ENCODE data around the gene F10. TPM values are rescaled to one million over a fixed set of nuclear protein-coding genes. Genes with fewer than 3 reads are reported as not detected.
"Not testable (repeated sequence)": the region's sequence is repeated elsewhere in the genome, so short reads cannot be mapped to it uniquely, and the experiment has no call there.

F10 gene
- total and polyA plus RNA-seq, 4 donors: 85.3 to 199 (median 117) TPM

DNA sequence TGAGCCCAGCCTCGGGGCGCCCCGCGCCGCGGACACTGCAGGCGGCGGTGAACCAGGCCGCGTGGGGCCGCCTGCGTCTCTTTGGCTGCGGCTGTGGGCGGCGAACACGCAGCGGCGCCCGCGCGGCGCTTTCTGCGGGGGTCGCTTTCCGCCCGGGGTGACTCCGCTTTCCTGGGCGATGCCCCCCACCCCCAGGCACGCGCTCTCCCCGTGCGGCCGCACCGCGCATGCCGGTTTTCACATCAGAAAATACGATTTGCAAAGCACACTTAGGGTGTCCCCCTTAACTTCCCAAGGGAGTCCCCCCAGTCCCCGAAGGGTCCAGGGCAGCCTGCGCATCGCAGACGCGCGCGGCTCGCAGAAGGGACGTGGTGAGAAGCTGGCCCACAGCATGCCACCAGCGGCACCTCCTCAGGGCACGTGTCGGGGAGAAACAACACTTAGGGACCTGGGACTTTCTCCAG, 11.7 kb upstream of the F10 start:
- TF ChIP-seq JUND (IDR thresholded peaks at IDR 0.05) (no peak), MAX (IDR thresholded peaks at IDR 0.05) (no peak), ATF3 (IDR thresholded peaks at IDR 0.05) (no peak), HNF4G (IDR thresholded peaks at IDR 0.05) (no peak), FOXA1 (IDR thresholded peaks at IDR 0.05) (no peak)
- 67% methylated on average over 49 of the region's 49 CpGs for WGBS
- DNase-seq (ENCODE audit: low spot score): no peak

GRCh38 chr13:113111821-113112220, 10.8 kb upstream of the F10 start:
- H3K36me3 ChIP-seq (ENCODE audit: control insufficient read depth in 4 of 4, insufficient read depth in 3 of 4, low read depth in 1 of 4, low read length in 3 of 4); H3K9me3 ChIP-seq (ENCODE audit: control insufficient read depth in 4 of 4, low read length in 3 of 4); H3K4me3 ChIP-seq (ENCODE audit: low read depth in 1 of 3, low read length in 3 of 3); H3K27ac ChIP-seq (ENCODE audit: low read depth in 1 of 2, low read length in 2 of 2); H3K9ac ChIP-seq (ENCODE audit: low read depth in 1 of 2, low read length in 2 of 2); H3K27me3 ChIP-seq (ENCODE audit: control insufficient read depth in 4 of 4, insufficient read depth in 4 of 4, low read length in 3 of 4); DNase-seq (ENCODE audit: low spot score): not testable (repeated sequence)
- WGBS: 91% methylated on average over 5 of the region's 5 CpGs
- peaks cover 2 to 11% (median 6%) of the 10 kb centered on the region in 4 donors for H3K4me1 ChIP-seq (ENCODE audit: control insufficient read depth in 4 of 4, insufficient read depth in 4 of 4, low read length in 3 of 4)

More for the DNA sequence above, 11.7 kb upstream of the F10 start:
- Histone ChIP-seq H3K4me1 (ENCODE audit: control insufficient read depth in 4 of 4, insufficient read depth in 4 of 4, low read length in 3 of 4) (peaks cover 5 to 13% (median 8%) of the 10 kb centered on the region in 4 donors), H3K27ac (ENCODE audit: low read depth in 1 of 2, low read length in 2 of 2) (no peak overlapping the region), H3K36me3 (ENCODE audit: control insufficient read depth in 4 of 4, insufficient read depth in 3 of 4, low read depth in 1 of 4, low read length in 3 of 4) (peaks cover 0 to 4% (median 3%) of the 10 kb centered on the region in 4 donors), H3K27me3 (ENCODE audit: control insufficient read depth in 4 of 4, insufficient read depth in 4 of 4, low read length in 3 of 4) (no peaks in the 10 kb centered on the region), H3K9me3 (ENCODE audit: control insufficient read depth in 4 of 4, low read length in 3 of 4) (no peaks in the 10 kb centered on the region), H3K4me3 (ENCODE audit: low read depth in 1 of 3, low read length in 3 of 3) (peak overlapping the region in 1 of 3 donors; percentile 40), H3K9ac (ENCODE audit: low read depth in 1 of 2, low read length in 2 of 2) (no peak overlapping the region)

- not testable (repeated sequence) for H3K36me3 ChIP-seq (ENCODE audit: control insufficient read depth in 4 of 4, insufficient read depth in 3 of 4, low read depth in 1 of 4, low read length in 3 of 4); H3K27me3 ChIP-seq (ENCODE audit: control insufficient read depth in 4 of 4, insufficient read depth in 4 of 4, low read length in 3 of 4); DNase-seq (ENCODE audit: low spot score); H3K4me1 ChIP-seq (ENCODE audit: control insufficient read depth in 4 of 4, insufficient read depth in 4 of 4, low read length in 3 of 4); H3K9me3 ChIP-seq (ENCODE audit: control insufficient read depth in 4 of 4, low read length in 3 of 4); H3K4me3 ChIP-seq (ENCODE audit: low read depth in 1 of 3, low read length in 3 of 3); H3K27ac ChIP-seq (ENCODE audit: low read depth in 1 of 2, low read length in 2 of 2); H3K9ac ChIP-seq (ENCODE audit: low read depth in 1 of 2, low read length in 2 of 2)
- WGBS: 73% methylated on average over 1 of the region's 1 CpG
These were observed 10.1 kb upstream of the F10 start for GRCh38 chr13:113112475-113112874.

DNA sequence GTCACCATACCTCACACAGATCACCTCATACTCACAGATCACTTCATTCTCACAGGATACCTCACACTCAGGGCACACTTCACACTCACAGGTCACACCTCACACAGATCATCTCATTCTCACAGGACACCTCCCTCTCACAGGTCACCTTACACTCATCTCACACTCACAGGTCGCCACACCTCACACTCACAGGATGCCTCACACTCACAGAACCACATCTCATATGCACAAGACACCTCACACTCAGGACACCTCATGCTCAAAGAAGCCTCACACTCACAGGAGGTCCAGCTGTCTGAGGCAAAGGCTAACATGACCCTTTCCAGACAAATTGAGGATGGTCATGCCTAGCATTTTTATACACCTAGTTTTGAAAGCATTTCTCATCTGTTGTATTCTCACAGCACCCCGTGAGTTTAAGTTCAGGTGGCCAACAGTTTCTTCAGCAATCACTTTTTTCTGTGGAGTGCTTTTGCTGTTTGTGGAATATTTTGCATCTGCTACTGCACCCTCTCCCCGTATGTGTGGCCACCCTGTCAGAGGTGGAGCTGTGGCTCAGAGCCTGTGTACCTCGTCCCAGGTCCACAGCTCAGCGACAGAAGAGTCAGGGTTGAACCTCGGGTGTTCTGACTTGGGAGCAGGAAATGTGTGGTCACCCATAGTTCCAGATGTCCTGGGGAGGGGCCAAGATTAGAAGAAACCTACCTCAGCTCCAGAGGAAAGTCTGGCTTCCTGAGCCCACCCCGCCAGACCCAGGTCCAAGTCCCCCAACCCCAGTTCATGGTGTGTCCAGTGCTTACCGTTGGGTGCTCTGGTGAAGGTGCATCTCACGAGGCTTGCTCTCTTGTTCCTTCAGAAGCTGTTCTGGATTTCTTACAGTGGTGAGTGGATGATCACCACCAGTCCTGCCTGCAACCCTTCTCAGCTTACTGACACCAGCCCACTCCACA, 9.4 kb upstream of the F10 start:
- H3K27me3 ChIP-seq (ENCODE audit: control insufficient read depth in 4 of 4, insufficient read depth in 4 of 4, low read length in 3 of 4): no peaks in the 10 kb centered on the region
- WGBS: 59% methylated on average over 9 of the region's 9 CpGs
- H3K9me3 ChIP-seq (ENCODE audit: control insufficient read depth in 4 of 4, low read length in 3 of 4): no peaks in the 10 kb centered on the region
- DNase-seq (ENCODE audit: low spot score): no peak
- H3K4me3 ChIP-seq (ENCODE audit: low read depth in 1 of 3, low read length in 3 of 3): no peak overlapping the region
- peak overlapping the region in 1 of 2 donors; percentile 56 for H3K27ac ChIP-seq (ENCODE audit: low read depth in 1 of 2, low read length in 2 of 2)
- H3K36me3 ChIP-seq (ENCODE audit: control insufficient read depth in 4 of 4, insufficient read depth in 3 of 4, low read depth in 1 of 4, low read length in 3 of 4): peaks cover 0 to 5% (median 4%) of the 10 kb centered on the region in 4 donors
- H3K9ac ChIP-seq (ENCODE audit: low read depth in 1 of 2, low read length in 2 of 2): no peak overlapping the region
- TF ChIP-seq RAD21 (IDR thresholded peaks at IDR 0.05): no peak
- TF ChIP-seq TAF1 (conservative IDR thresholded peaks at IDR 0.05): no peak
- TF ChIP-seq NR2F2 (IDR thresholded peaks at IDR 0.05): no peak
- no peak for TF ChIP-seq MAX (IDR thresholded peaks at IDR 0.05)
- TF ChIP-seq HNF4A (conservative IDR thresholded peaks at IDR 0.05): peak; percentile 49 to 64
- TF ChIP-seq EGR1 (IDR thresholded peaks at IDR 0.05; ENCODE audit: low read depth in 2 of 2): no peak
- H3K4me1 ChIP-seq (ENCODE audit: control insufficient read depth in 4 of 4, insufficient read depth in 4 of 4, low read length in 3 of 4): peaks cover 2 to 10% (median 4%) of the 10 kb centered on the region in 4 donors
